ENCODE measurements around the gene M1AP. TPM values are rescaled to one million over a fixed set of nuclear protein-coding genes. Genes with fewer than 3 reads are reported as not detected.

M1AP gene
- total and polyA plus RNA-seq, 11 donors: 0.07 to 0.88 (median 0.21) TPM; not detected in 6

DNA sequence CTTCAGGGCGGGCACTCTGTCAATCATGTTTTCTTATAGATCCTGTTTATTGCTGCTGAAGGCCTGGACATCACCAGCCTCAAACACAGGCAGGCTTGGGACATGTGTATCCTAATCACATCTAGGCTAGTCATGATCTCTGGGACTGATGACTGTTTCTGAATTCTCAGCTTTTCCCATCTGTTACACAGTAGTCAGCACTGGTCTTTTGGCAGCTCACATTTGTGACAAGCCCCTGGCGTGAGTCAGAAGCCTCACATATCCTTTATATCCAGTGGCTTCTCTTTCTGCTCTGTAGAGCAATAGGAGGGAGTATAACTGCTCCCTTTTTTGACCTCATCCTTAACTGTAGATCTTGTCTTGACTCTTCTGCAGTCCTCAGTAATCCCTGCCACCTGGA lies 10.4 kb upstream of the M1AP start:
- H3K4me3 ChIP-seq: no peak overlapping the region
- TF ChIP-seq, protein P1, sequence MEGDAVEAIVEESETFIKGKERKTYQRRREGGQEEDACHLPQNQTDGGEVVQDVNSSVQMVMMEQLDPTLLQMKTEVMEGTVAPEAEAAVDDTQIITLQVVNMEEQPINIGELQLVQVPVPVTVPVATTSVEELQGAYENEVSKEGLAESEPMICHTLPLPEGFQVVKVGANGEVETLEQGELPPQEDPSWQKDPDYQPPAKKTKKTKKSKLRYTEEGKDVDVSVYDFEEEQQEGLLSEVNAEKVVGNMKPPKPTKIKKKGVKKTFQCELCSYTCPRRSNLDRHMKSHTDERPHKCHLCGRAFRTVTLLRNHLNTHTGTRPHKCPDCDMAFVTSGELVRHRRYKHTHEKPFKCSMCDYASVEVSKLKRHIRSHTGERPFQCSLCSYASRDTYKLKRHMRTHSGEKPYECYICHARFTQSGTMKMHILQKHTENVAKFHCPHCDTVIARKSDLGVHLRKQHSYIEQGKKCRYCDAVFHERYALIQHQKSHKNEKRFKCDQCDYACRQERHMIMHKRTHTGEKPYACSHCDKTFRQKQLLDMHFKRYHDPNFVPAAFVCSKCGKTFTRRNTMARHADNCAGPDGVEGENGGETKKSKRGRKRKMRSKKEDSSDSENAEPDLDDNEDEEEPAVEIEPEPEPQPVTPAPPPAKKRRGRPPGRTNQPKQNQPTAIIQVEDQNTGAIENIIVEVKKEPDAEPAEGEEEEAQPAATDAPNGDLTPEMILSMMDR (IDR thresholded peaks at IDR 0.05): no peak
- TF ChIP-seq POLR2A (IDR thresholded peaks at IDR 0.05): no peak
- ATAC-seq (no peak), DNase-seq (no peak)
- no peak overlapping the region for H3K27ac ChIP-seq
- H3K9me3 ChIP-seq: no peaks in the 10 kb centered on the region
- H3K36me3 ChIP-seq: peaks cover 0 to 18% (median 6%) of the 10 kb centered on the region in 9 donors
- H3K4me1 ChIP-seq: peaks cover 0 to 11% (median 7%) of the 10 kb centered on the region in 12 donors
- intact Hi-C loops (cut with DNase I): no loop called here
- WGBS, 4 donors: 93 to 99% (median 98%) methylated on average over 2 of the region's 2 CpGs
- H3K27me3 ChIP-seq: no peaks in the 10 kb centered on the region

DNA sequence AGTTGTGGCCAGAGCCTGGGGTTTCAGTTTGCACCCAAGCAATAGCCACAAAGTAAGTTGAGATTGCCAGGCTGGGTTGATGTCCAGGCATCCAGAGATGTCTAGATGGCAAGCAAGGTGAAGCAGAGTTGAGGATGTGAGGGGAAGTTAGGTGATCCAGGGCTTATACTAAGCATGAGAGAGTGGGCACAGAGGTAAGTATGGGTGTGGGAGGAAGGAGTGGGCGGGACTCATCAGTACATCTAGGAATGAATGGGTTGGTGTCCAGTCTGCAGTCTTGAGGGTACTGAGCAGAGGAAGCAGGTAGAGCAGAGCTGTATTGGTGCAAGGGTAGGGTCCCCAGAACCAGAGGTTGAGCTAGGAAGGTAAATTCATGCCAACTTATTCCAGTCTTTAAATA lies 7.4 kb upstream of the M1AP start:
- Histone ChIP-seq H3K4me3 (no peak overlapping the region), H3K36me3 (peaks cover 0 to 8% (median 0%) of the 10 kb centered on the region in 9 donors), H3K27ac (no peak overlapping the region), H3K4me1 (peaks cover 0 to 13% (median 7%) of the 10 kb centered on the region in 12 donors), H3K9me3 (no peaks in the 10 kb centered on the region), H3K27me3 (no peaks in the 10 kb centered on the region)
- WGBS, 4 donors: 93 to 100% (median 98%) methylated on average over 1 of the region's 1 CpG
- TF ChIP-seq, protein P1 (IDR thresholded peaks at IDR 0.05): no peak
- no peak for TF ChIP-seq POLR2A (IDR thresholded peaks at IDR 0.05)
- ATAC-seq: no peak
- no peak for DNase-seq
- intact Hi-C loops (cut with DNase I): no loop called here

DNA sequence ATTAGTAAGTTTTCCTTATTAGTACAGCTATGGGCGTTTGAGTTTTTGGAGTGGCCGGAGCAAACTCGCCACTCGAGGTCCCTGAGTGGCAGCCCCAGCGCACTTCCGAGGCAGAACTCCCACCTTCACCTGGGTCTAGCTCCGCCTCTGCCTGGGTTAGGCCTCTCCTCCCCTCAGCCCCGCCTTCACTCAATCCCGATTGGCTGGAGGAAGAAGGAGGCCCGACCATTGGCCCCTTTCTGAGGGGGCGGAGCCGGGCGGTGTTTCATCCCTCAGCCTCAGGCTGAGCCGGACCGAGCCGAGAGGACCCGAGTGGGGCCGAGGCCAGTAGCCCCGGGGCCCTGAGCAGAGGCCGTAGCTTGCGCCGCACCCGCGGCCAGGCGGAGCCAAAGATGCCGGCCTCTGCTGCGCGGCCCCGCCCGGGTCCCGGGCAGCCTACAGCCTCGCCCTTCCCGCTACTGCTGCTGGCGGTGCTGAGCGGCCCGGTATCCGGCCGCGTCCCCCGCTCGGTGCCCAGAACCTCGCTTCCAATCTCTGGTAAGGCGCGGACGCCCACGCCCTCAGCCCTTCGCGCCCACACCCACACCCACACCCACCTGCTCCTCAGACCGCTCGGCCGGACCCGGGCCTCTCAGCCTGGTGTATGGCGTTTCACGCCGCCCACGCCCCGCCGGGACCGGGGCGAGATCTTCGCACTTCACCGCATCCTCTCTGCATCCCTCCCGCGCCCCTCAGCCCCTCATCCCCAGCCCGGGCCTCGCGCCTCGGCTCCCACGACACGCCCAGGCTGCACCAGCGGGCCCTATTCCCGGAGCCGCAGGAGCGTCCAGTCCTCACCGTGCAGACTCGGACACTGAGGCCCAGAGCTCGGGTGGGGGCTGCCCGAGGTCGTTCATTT lies 6.1 kb upstream of the M1AP start, which contains the start of gene SEMA4F:
Gene SEMA4F, plus strand, starts transcription at position 263 of the 898 bp plus-strand sequence. Its CDS starts 130 bp downstream, at position 393.
- peaks cover 0 to 5% (median 0%) of the 10 kb centered on the region in 9 donors for H3K36me3 ChIP-seq
- peak within 1 kb of the TSS in 7 of 12 donors; percentile 12 to 67 (median 51) for H3K27ac ChIP-seq
- H3K27me3 ChIP-seq: peaks cover 0 to 7% (median 0%) of the 10 kb centered on the region in 9 donors

More for the DNA sequence above, 6.1 kb upstream of the M1AP start, which contains the start of gene SEMA4F:
- peak within 1 kb of the TSS; percentile 62 to 88 (median 73) for H3K4me3 ChIP-seq
- peak; percentile 95 to 98 (median 96) for DNase-seq
- TF ChIP-seq, protein P1 (IDR thresholded peaks at IDR 0.05): no peak
- TF ChIP-seq POLR2A (IDR thresholded peaks at IDR 0.05): peak in 1 of 2 donors; percentile 92
- intact Hi-C loops (cut with DNase I): no loop called here
- peak; percentile 100 for ATAC-seq
- H3K4me1 ChIP-seq: peaks cover 0 to 13% (median 7%) of the 10 kb centered on the region in 12 donors
- WGBS, 4 donors: 1 to 4% (median 1%) methylated on average over 55 to 79 of the region's 79 CpGs
- H3K9me3 ChIP-seq: no peaks in the 10 kb centered on the region

All from heart left ventricle (tissue), 16 donors.